SK-N-SH (cell line): ENCODE results near the gene C9orf72. TPM values are rescaled to one million over a fixed set of nuclear protein-coding genes. Genes with fewer than 3 reads are reported as not detected.

Source experiments
- CTCF ChIA-PET: fragments of 300-600, 350-600 bp; formaldehyde crosslinking; extraction: SDS; loops from one replicate; lab custom pipeline; 2021; lab: Yijun Ruan, JAX
- POLR2A ChIA-PET: fragments of 350-600 bp; sonication (Branson Sonifier 250); formaldehyde crosslinking; extraction: SDS; loops from one replicate; lab custom pipeline; 2020; ENCODE audit warnings: antibody characterized with exemption, inconsistent platforms; lab: Yijun Ruan, JAX
- DNase-seq: peaks from one replicate; pipeline ENCODE4 v3.0.0; 2012
- H2AFZ ChIP-seq: fragments of 200-600 bp; sonication (generic); 2 replicates; pipeline ENCODE4 v1.8.1; 2016; ENCODE audit warnings: antibody characterized with exemption, mild to moderate bottlenecking, low read depth
- H3F3A ChIP-seq: fragments of 200-600 bp; sonication (generic); replicated peaks from 2 replicates; pipeline ENCODE3; 2016; ENCODE audit warnings: antibody characterized with exemption, mild to moderate bottlenecking; ENCODE audit not compliant: insufficient read depth
- H3K27ac ChIP-seq, 2 experiments: fragments of 200-500 bp in 1 of 2; fragments of 200-600 bp in 1 of 2; sonication (Bioruptor generic) in 1 of 2; sonication (generic), shearing (Covaris generic) in 1 of 2; 2 replicates each; pipeline versions ENCODE4 v1.5.1 to v1.6.1; 2014 to 2016; ENCODE audit warnings: low read depth in 2 of 2, inconsistent platforms in 1 of 2, low read length in 1 of 2, mild to moderate bottlenecking in 1 of 2, mixed read lengths in 1 of 2
- H3K27me3 ChIP-seq: fragments of 200-600 bp; sonication (generic), shearing (Covaris generic); 2 replicates; pipeline ENCODE4 v1.6.1; 2016; ENCODE audit warnings: mixed run types; ENCODE audit not compliant: insufficient read depth
- H3K36me3 ChIP-seq, 2 experiments: fragments of 200-500 bp in 1 of 2; fragments of 200-600 bp in 1 of 2; sonication (Bioruptor generic) in 1 of 2; sonication (generic) in 1 of 2; replicated peaks in 1 of 2; 2 replicates each; pipeline versions ENCODE3 to v1.5.1; 2014 to 2016; ENCODE audit warnings: low read length in 1 of 2, mild to moderate bottlenecking in 1 of 2; ENCODE audit not compliant: insufficient read depth in 2 of 2, control insufficient read depth in 1 of 2
- H3K4me1 ChIP-seq, 2 experiments: fragments of 200-500 bp in 1 of 2; fragments of 200-600 bp in 1 of 2; sonication (Bioruptor generic) in 1 of 2; sonication (generic), shearing (Covaris generic) in 1 of 2; 2 replicates each; pipeline versions ENCODE4 v1.5.1 to v1.6.1; 2014 to 2016; ENCODE audit warnings: low read depth in 1 of 2, low read length in 1 of 2, mixed run types in 1 of 2; ENCODE audit not compliant: insufficient read depth in 2 of 2, control insufficient read depth in 1 of 2
- H3K4me2 ChIP-seq: fragments of 200-600 bp; sonication (generic), shearing (Covaris generic); 2 replicates; pipeline ENCODE4 v1.6.1; 2017; ENCODE audit warnings: mixed run types
- H3K4me3 ChIP-seq, 2 experiments: fragments of 200-500 bp in 1 of 2; fragments of 200-600 bp in 1 of 2; sonication (Bioruptor generic) in 1 of 2; sonication (generic), shearing (Covaris generic) in 1 of 2; 2 replicates each; pipeline versions ENCODE4 v1.5.1 to v1.8.1; 2014 to 2016; ENCODE audit warnings: low read depth in 2 of 2, inconsistent platforms in 1 of 2, low read length in 1 of 2, mild to moderate bottlenecking in 1 of 2, mixed read lengths in 1 of 2, moderate library complexity in 1 of 2
- H3K79me2 ChIP-seq: fragments of 200-600 bp; sonication (generic); 2 replicates; pipeline ENCODE4 v1.8.1; 2017; ENCODE audit warnings: mild to moderate bottlenecking; ENCODE audit not compliant: insufficient read depth
- H3K9ac ChIP-seq: fragments of 200-600 bp; sonication (generic); 2 replicates; pipeline ENCODE4 v1.6.1; 2017; ENCODE audit warnings: mixed run types
- H3K9me2 ChIP-seq: fragments of 200-600 bp; sonication (generic); 2 replicates; pipeline ENCODE4 v1.6.1; 2017; ENCODE audit warnings: mixed run types
- H3K9me3 ChIP-seq: fragments of 200-600 bp; sonication (generic); 2 replicates; pipeline ENCODE4 v1.6.1; 2017; ENCODE audit warnings: mixed run types, mild to moderate bottlenecking, moderate library complexity
- H4K20me1 ChIP-seq: fragments of 200-600 bp; sonication (generic); 2 replicates; pipeline ENCODE4 v1.6.1; 2017; ENCODE audit warnings: mild to moderate bottlenecking, mixed run types; ENCODE audit not compliant: insufficient read depth
- CHD2 ChIP-seq: fragments of 150-350 bp; IDR thresholded peaks from 2 replicates; pipeline ENCODE4 v1.6.1; 2018; ENCODE audit warnings: low read length; ENCODE audit not compliant: partially characterized antibody
- CTCF ChIP-seq: fragments of 200-600 bp; sonication (generic); IDR thresholded peaks from 2 replicates; pipeline ENCODE4 v1.6.1; 2017; ENCODE audit warnings: antibody characterized with exemption, mild to moderate bottlenecking, moderate library complexity
- FOXM1 ChIP-seq: IDR thresholded peaks from 2 replicates; pipeline ENCODE4 v1.4.0; 2012; ENCODE audit warnings: low read depth, mild to moderate bottlenecking
- GABPA ChIP-seq: IDR thresholded peaks from 2 replicates; pipeline ENCODE4 v1.4.0; 2012; ENCODE audit warnings: low read depth, mild to moderate bottlenecking
- JUND ChIP-seq: IDR thresholded peaks from 2 replicates; pipeline ENCODE4 v1.4.0; 2012
- MAX ChIP-seq: IDR thresholded peaks from 2 replicates; pipeline ENCODE4 v1.4.0; 2012; ENCODE audit warnings: low read depth
- MXI1 ChIP-seq: IDR thresholded peaks from 2 replicates; pipeline ENCODE4 v1.6.1; 2012; ENCODE audit warnings: mild to moderate bottlenecking, low read depth, low read length, improper control_type of control experiment
- REST ChIP-seq: IDR thresholded peaks from 2 replicates; pipeline ENCODE4 v1.6.1; 2012; ENCODE audit warnings: mild to moderate bottlenecking, low read depth, low read length, moderate library complexity
- SIN3A ChIP-seq: IDR thresholded peaks from 2 replicates; pipeline ENCODE4 v1.6.1; 2012; ENCODE audit warnings: low read depth, mild to moderate bottlenecking, low read length, moderate library complexity, borderline replicate concordance
- SMC3 ChIP-seq: IDR thresholded peaks from 2 replicates; pipeline ENCODE4 v1.6.1; 2012; ENCODE audit warnings: low read depth, low read length, improper control_type of control experiment
- TAF1 ChIP-seq: IDR thresholded peaks from 2 replicates; pipeline ENCODE4 v1.6.1; 2012; ENCODE audit warnings: low read depth, mild to moderate bottlenecking, low read length, moderate library complexity, borderline replicate concordance
- TCF12 ChIP-seq: IDR thresholded peaks from 2 replicates; pipeline ENCODE4 v1.4.0; 2012
- ZBTB33 ChIP-seq: IDR thresholded peaks from 2 replicates; pipeline ENCODE4 v1.4.0; 2012; ENCODE audit warnings: low read depth, borderline replicate concordance
- WGBS: methylation state at CpG from one replicate; pipeline ENCODE4 v1.1.6; 2017; ENCODE audit warnings: low lambda C conversion rate; 5-methylcytosine and 5-hydroxymethylcytosine counted together
- polyA plus RNA-seq, 3 experiments: library from polyadenylated mRNA; depleted of rRNA; stranded (reverse); fragments of >200 nt; gene quantifications; 2 replicates each; pipeline ENCODE4 v1.2.3, GENCODE V29; 2012

Gene C9orf72
- polyA plus RNA-seq, 1 of the 3 experiments (the other 2 are of a cell fraction), result 4.0 TPM

- no peak overlapping the region for H3K4me3 ChIP-seq
- TF ChIP-seq ZBTB33, result no peak
- no peak for TF ChIP-seq FOXM1
- no peak for TF ChIP-seq CHD2
- TF ChIP-seq TCF12, result no peak
- no peak for TF ChIP-seq GABPA
- TF ChIP-seq REST, result no peak
- no peak for TF ChIP-seq SMC3
- TF ChIP-seq CTCF, result no peak
- no peak for TF ChIP-seq SIN3A
- no peak for TF ChIP-seq MXI1
- no peak for TF ChIP-seq TAF1
- TF ChIP-seq MAX, result no peak
- TF ChIP-seq JUND, result no peak
- ChIA-PET POLR2A (no interaction called here), CTCF (no interaction called here)
- no peaks in the 10 kb centered on the region for H3F3A ChIP-seq
- no peaks in the 10 kb centered on the region for H3K9me3 ChIP-seq
- H3K4me2 ChIP-seq, result no peak overlapping the region
- H3K36me3 ChIP-seq, result no peaks in the 10 kb centered on the region
- no peaks in the 10 kb centered on the region for H3K9me2 ChIP-seq
- H3K4me1 ChIP-seq, result no peaks in the 10 kb centered on the region; a peak in 1 of 4 replicates
- DNase-seq, result no peak
- no peak overlapping the region for H3K9ac ChIP-seq
- 50% methylated on average over 4 of the region's 4 CpGs for WGBS
- peaks cover 9% of the 10 kb centered on the region for H3K27me3 ChIP-seq
- no peak overlapping the region for H2AFZ ChIP-seq
- H3K79me2 ChIP-seq, result no peaks in the 10 kb centered on the region
- no peaks in the 10 kb centered on the region for H4K20me1 ChIP-seq
- H3K27ac ChIP-seq, result no peak overlapping the region
Observed at GRCh38 chr9:27618066-27618465, 44.8 kb upstream of the C9orf72 start.
